Pancreas (tissue), 10 donors: Measurements from ENCODE around the gene MKNK1. TPM values are rescaled to one million over a fixed set of nuclear protein-coding genes. Genes with fewer than 3 reads are reported as not detected.

ENCODE experiments used
- ATAC-seq, 4 donors: fragments of 200-7000 bp; cut with Tn5 transposase; one replicate each; pipeline versions ENCODE4 v1.8.0 to v1.9.1; 2020; ENCODE audit warnings: mild to moderate bottlenecking in 4 of 4, moderate library complexity in 4 of 4
- DNase-seq, 6 donors: peaks; one replicate each; pipeline ENCODE4 v3.0.0-alpha.2; 2020
- FAIRE-seq: peaks from 2 replicates; lab custom pipeline; 2012; peaks lifted over from hg19 to GRCh38; lab: Jason Lieb, UNC
- H3K27ac ChIP-seq, 4 donors: fragments of 200-600 bp; sonication (generic); 1 replicate in 3 of 4; 2 replicates in 1 of 4; pipeline versions ENCODE4 v1.5.0 to v1.8.0; 2020
- H3K27me3 ChIP-seq, 4 donors: fragments of 200-600 bp; one replicate each; pipeline ENCODE4 v1.8.0; 2021
- H3K36me3 ChIP-seq, 3 donors: fragments of 200-600 bp; sonication (generic) in 1 of 3; one replicate each; pipeline versions ENCODE4 v1.5.0 to v1.8.0; 2020 to 2021
- H3K4me1 ChIP-seq, 3 donors: fragments of 200-600 bp; one replicate each; pipeline ENCODE4 v1.8.0; 2021
- H3K4me3 ChIP-seq, 4 donors: fragments of 200-600 bp; sonication (generic) in 2 of 4; one replicate each; pipeline versions ENCODE4 v1.5.0 to v1.8.0; 2020 to 2021
- H3K9me3 ChIP-seq, 4 donors: fragments of 200-600 bp; one replicate each; pipeline ENCODE4 v1.8.0; 2021
- CTCF ChIP-seq, 4 donors: fragments of 200-600 bp; sonication (generic) in 3 of 4; IDR thresholded peaks; one replicate each; pipeline versions ENCODE4 v1.5.0 to v1.8.0; 2021; ENCODE audit warnings: antibody characterized with exemption in 4 of 4
- WGBS, 2 donors: extraction: QIAGEN DNeasy Blood & Tissue Kit; methylation state at CpG; one replicate each; pipeline ENCODE4 v1.1.7; 2013; 5-methylcytosine and 5-hydroxymethylcytosine counted together
- intact Hi-C, 3 donors: fragments of 100-400 bp; cut with DNase I; formaldehyde crosslinking; loops; one replicate each; pipeline versions ENCODE4 v1.11.1 to v1.14.2; 2022
- polyA plus RNA-seq, 2 donors: library from polyadenylated mRNA; stranded (reverse); fragments of 200-250 nt; gene quantifications; one replicate each; pipeline ENCODE4 v1.2.3, GENCODE V29; 2013
- total RNA-seq, 6 donors: library from RNA; stranded (reverse); fragmentation: NEBNext Ultra II Directional in 4 of 6; extraction: Animal tissue kit (Norgen Biotek cat#: 25700) in 4 of 6; gene quantifications; one replicate each; pipeline versions ENCODE4 v1.2.1 to v1.2.4, GENCODE V29; 2021 to 2023
- donor health status: healthy with polysubstance abuse.
- donor health status: DM: no; HTN: no; CAD: no; lungs with moderate emphysema.
- donor health status: DM: no; HTN: no; CAD: no.
- donor health status: control.
- donor health status: control.
- donor health status: Bipolar disorder and iron deficiency.
- donor health status: DM: yes; HTN: yes; CAD: no.
- donor health status: DM: no; HTN: no; CAD: no.
- donor health status: DM: no; HTN: no; CAD: no.
- donor health status: DM: yes; HTN: yes; CAD: no.

The MKNK1 gene
- total and polyA plus RNA-seq, 8 donors = 44.9 to 172 (median 103) TPM

- DNase-seq (no peak), FAIRE-seq (no peak), ATAC-seq (peak; percentile 2 to 7 (median 3))
- peak overlapping the region; percentile 63 to 95 (median 86) for H3K27ac ChIP-seq
- no peaks in the 10 kb centered on the region for H3K9me3 ChIP-seq
- H3K4me1 ChIP-seq = peaks cover 11 to 32% (median 13%) of the 10 kb centered on the region in 3 donors
- intact Hi-C loops = no loop called here
- WGBS, 2 donors = 34 to 37% methylated on average over 10 of the region's 10 CpGs
- no peaks in the 10 kb centered on the region for H3K27me3 ChIP-seq
- no peak for TF ChIP-seq CTCF (IDR thresholded peaks at IDR 0.05)
- no peaks in the 10 kb centered on the region for H3K36me3 ChIP-seq
- H3K4me3 ChIP-seq = peak overlapping the region; percentile 67 to 76 (median 72)
Measured at GRCh38 chr1:46617108-46617800, 13.2 kb upstream of the MKNK1 start.

GRCh38 chr1:46616277-46617107, 12.4 kb upstream of the MKNK1 start, which contains the start of gene MOB3C:
Gene MOB3C, minus strand, starts transcription at chr1:46616811. Its CDS starts 3,490 bp downstream, at chr1:46613321.
- peak; percentile 75 to 89 (median 82) for DNase-seq
- WGBS, 2 donors = 0% methylated on average over 34 to 62 of the region's 62 CpGs
- no peaks in the 10 kb centered on the region for H3K9me3 ChIP-seq
- no peak for FAIRE-seq
- H3K27ac ChIP-seq = peak within 1 kb of the TSS; percentile 63 to 95 (median 86)
- ATAC-seq = peak; percentile 65 to 80 (median 78)
- H3K27me3 ChIP-seq = no peaks in the 10 kb centered on the region
- H3K4me1 ChIP-seq = peaks cover 11 to 40% (median 14%) of the 10 kb centered on the region in 3 donors
- TF ChIP-seq CTCF (IDR thresholded peaks at IDR 0.05) = no peak
- H3K36me3 ChIP-seq = no peaks in the 10 kb centered on the region
- intact Hi-C loops = no loop called here
- peak within 1 kb of the TSS; percentile 67 to 76 (median 72) for H3K4me3 ChIP-seq

- no peak for TF ChIP-seq CTCF (IDR thresholded peaks at IDR 0.05)
- peak overlapping the region; percentile 63 to 95 (median 86) for H3K27ac ChIP-seq
- intact Hi-C loops = no loop called here
- 21 to 31% methylated on average over 3 of the region's 3 CpGs for WGBS, 2 donors
- no peaks in the 10 kb centered on the region for H3K27me3 ChIP-seq
- no peaks in the 10 kb centered on the region for H3K9me3 ChIP-seq
- FAIRE-seq = no peak
- H3K36me3 ChIP-seq = no peaks in the 10 kb centered on the region
- ATAC-seq = no peak
- DNase-seq = peak in 2 of 6 donors; percentile 31 to 43
- peak overlapping the region; percentile 67 to 76 (median 72) for H3K4me3 ChIP-seq
- peaks cover 11 to 47% (median 14%) of the 10 kb centered on the region in 3 donors for H3K4me1 ChIP-seq
Measured at GRCh38 chr1:46615735-46616134, 11.7 kb upstream of the MKNK1 start.

- Histone ChIP-seq H3K4me3 (peak overlapping the region in 3 of 4 donors; percentile 67 to 76 (median 72)), H3K27ac (peak overlapping the region in 2 of 4 donors; percentile 62 to 72), H3K27me3 (no peaks in the 10 kb centered on the region), H3K9me3 (no peaks in the 10 kb centered on the region), H3K36me3 (peaks cover 0 to under 1% (median 0%) of the 10 kb centered on the region in 3 donors), H3K4me1 (peaks cover 11 to 49% (median 14%) of the 10 kb centered on the region in 3 donors)
- no peak for ATAC-seq
- intact Hi-C loops = no loop called here
- TF ChIP-seq CTCF (IDR thresholded peaks at IDR 0.05) = no peak
- FAIRE-seq = no peak
- WGBS, 2 donors = 65 to 69% methylated on average over 2 of the region's 2 CpGs
- no peak for DNase-seq
Measured at GRCh38 chr1:46615088-46615487, 11.0 kb upstream of the MKNK1 start.
